MCF 10A (cell line): ENCODE results near the gene HNF4A. TPM values are rescaled to one million over a fixed set of nuclear protein-coding genes. Genes with fewer than 3 reads are reported as not detected.

ENCODE experiments used
- BruUV-seq: library from RNA; stranded (reverse); fragments of 400-500 nt; replicated peaks from 2 replicates; lab custom pipeline; 2021; lab: Mats Ljungman, UMichigan
- CTCF ChIA-PET: fragments of 300-600 bp; sonication (Branson Sonifier 250); formaldehyde crosslinking; extraction: SDS; loops from one replicate; lab custom pipeline; 2021; ENCODE audit warnings: antibody characterized with exemption, inconsistent platforms; lab: Yijun Ruan, JAX
- POLR2A ChIA-PET: fragments of 300-600, 350-650 bp; sonication (Branson Sonifier 250); formaldehyde crosslinking; extraction: SDS; loops from one replicate; lab custom pipeline; 2020; ENCODE audit warnings: antibody characterized with exemption, inconsistent platforms; lab: Yijun Ruan, JAX
- DNase-seq: peaks from one replicate; pipeline ENCODE4 v3.0.0-alpha.2; 2018; ENCODE audit not compliant: unreplicated experiment
- H3K27ac Mint-ChIP-seq: one replicate; pipeline ENCODE4 v1.8.0; 2022; ENCODE audit warnings: mild to moderate bottlenecking, low read depth, mixed read lengths; ENCODE audit not compliant: unreplicated experiment
- H3K27me3 Mint-ChIP-seq: one replicate; pipeline ENCODE4 v1.8.0; 2022; ENCODE audit warnings: mixed read lengths; ENCODE audit not compliant: insufficient read depth, unreplicated experiment
- H3K36me3 Mint-ChIP-seq: one replicate; pipeline ENCODE4 v1.8.0; 2022; ENCODE audit warnings: mild to moderate bottlenecking, moderate library complexity, mixed read lengths; ENCODE audit not compliant: insufficient read depth, unreplicated experiment
- H3K4me1 Mint-ChIP-seq: one replicate; pipeline ENCODE4 v1.8.0; 2022; ENCODE audit warnings: mixed read lengths; ENCODE audit not compliant: insufficient read depth, unreplicated experiment
- H3K4me3 Mint-ChIP-seq: one replicate; pipeline ENCODE4 v1.8.0; 2022; ENCODE audit warnings: mild to moderate bottlenecking, moderate library complexity, mixed read lengths; ENCODE audit not compliant: unreplicated experiment
- H3K9me3 Mint-ChIP-seq: one replicate; pipeline ENCODE4 v1.8.0; 2022; ENCODE audit warnings: mixed read lengths; ENCODE audit not compliant: unreplicated experiment
- intact Hi-C: fragments of 100-400 bp; cut with micrococcal nuclease; formaldehyde crosslinking; loops from 2 replicates; pipeline ENCODE4 v1.14.1; 2022
- total RNA-seq: library from RNA; stranded (reverse); gene quantifications from 2 replicates; pipeline ENCODE4 v1.2.3, GENCODE V29; 2022
- TF ChIP-seq, protein P1 (sequence below): fragments of 200-600 bp; IDR thresholded peaks from one replicate; pipeline ENCODE4 v1.8.0; 2022; ENCODE audit warnings: antibody characterized with exemption, mild to moderate bottlenecking; ENCODE audit not compliant: unreplicated experiment

The HNF4A gene
- total RNA-seq, 1 experiment from 2014 or later = not detected

DNA sequence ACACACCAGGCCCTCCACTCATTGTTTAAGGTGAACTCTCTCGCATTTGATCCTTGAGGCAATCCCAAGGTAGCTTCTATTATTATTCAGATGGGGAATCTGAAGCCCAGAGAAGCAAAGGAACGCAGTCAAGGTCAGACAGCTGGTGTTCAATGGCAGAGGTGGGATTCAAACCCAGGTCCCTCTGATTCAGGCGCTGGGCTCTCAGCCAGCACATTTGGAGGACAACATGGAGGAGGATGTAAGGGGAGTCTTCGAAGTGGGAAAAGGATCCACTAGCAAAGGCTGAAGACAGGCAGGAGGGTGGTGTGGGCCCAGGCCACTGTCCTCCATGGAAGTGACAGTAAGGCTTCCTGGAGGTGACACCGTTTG, 106.3 kb downstream of the HNF4A start:
- POLR2A ChIA-PET = interaction anchor here (0.5 to 2.4 kb wide), 11 partner anchors 9 to 250 kb away, joined by 3 to 12 read pairs (median 5); partner anchors contain the start of gene TTPAL
- intact Hi-C loops = loop anchor here (1.0 kb wide), 2 partner anchors 73 to 246 kb away; no protein-coding TSS in a partner anchor
- Mint-ChIP-seq H3K4me3 (no peak overlapping the region), H3K36me3 (no peaks in the 10 kb centered on the region), H3K9me3 (no peaks in the 10 kb centered on the region), H3K4me1 (peaks cover 24% of the 10 kb centered on the region), H3K27me3 (no peaks in the 10 kb centered on the region), H3K27ac (no peak overlapping the region)
- TF ChIP-seq, protein P1, sequence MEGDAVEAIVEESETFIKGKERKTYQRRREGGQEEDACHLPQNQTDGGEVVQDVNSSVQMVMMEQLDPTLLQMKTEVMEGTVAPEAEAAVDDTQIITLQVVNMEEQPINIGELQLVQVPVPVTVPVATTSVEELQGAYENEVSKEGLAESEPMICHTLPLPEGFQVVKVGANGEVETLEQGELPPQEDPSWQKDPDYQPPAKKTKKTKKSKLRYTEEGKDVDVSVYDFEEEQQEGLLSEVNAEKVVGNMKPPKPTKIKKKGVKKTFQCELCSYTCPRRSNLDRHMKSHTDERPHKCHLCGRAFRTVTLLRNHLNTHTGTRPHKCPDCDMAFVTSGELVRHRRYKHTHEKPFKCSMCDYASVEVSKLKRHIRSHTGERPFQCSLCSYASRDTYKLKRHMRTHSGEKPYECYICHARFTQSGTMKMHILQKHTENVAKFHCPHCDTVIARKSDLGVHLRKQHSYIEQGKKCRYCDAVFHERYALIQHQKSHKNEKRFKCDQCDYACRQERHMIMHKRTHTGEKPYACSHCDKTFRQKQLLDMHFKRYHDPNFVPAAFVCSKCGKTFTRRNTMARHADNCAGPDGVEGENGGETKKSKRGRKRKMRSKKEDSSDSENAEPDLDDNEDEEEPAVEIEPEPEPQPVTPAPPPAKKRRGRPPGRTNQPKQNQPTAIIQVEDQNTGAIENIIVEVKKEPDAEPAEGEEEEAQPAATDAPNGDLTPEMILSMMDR = no peak
- DNase-seq = no peak
- no TSS peak for BruUV-seq
- CTCF ChIA-PET = interaction anchor here (0.6 to 16.6 kb wide), 40 partner anchors 8 to 344 kb away, joined by 3 to 347 read pairs (median 5); partner anchors contain the start of genes FITM2 and TTPAL

DNA sequence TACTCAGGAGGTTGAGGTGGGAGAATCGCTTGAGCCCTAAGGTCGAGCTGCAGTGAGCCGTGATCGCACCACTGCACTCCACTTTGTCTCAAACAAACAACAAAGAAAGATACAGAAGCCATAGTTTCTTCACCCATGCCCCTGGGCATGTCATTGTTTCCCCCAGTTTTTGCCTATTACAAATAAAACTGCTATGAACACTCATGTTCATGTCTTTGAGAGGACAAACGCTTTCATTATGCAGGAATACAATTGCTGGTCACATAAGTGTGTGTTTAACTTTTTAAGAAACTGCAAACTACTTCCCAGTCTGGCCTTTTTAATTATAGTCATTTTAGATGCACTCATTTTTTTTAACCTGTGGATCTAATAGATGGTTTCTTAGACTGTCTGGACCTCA, 108.0 kb downstream of the HNF4A start:
- intact Hi-C loops = no loop called here

DNA sequence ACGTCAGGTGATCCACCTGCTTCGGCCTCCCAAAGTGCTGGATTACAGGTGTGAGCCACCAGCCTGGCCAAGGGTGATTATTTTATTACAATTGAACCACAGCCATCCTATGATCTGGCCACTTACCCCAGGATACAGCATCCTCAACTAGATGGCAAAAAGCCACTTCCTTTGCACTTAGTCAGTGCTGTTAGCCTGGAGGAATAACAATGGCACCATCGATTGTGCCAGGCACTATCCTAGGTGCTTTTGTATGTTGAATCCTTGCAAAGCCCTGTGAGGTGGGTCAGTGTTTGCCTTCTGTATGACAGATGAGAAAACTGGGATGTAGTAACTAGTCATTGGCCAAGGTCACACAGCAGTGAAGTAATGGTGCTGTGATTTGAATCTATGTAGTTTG, 109.0 kb downstream of the HNF4A start:
- intact Hi-C loops = no loop called here
- no TSS peak for BruUV-seq
- no peaks in the 10 kb centered on the region for H3K27me3 Mint-ChIP-seq
- H3K36me3 Mint-ChIP-seq = no peaks in the 10 kb centered on the region
- H3K9me3 Mint-ChIP-seq = no peaks in the 10 kb centered on the region
- ChIA-PET POLR2A (interaction anchor here (0.7 to 2.1 kb wide), 12 partner anchors 11 to 255 kb away, joined by 3 to 10 read pairs (median 4); partner anchors contain the start of genes OSER1 and TTPAL), CTCF (interaction anchor here (0.6 to 16.6 kb wide), 6 partner anchors 11 to 248 kb away, joined by 3 to 347 read pairs (median 7); no protein-coding TSS in a partner anchor)
- peaks cover 33% of the 10 kb centered on the region for H3K4me1 Mint-ChIP-seq
- DNase-seq = peak; percentile 36
- TF ChIP-seq, protein P1 = no peak
- H3K4me3 Mint-ChIP-seq = no peak overlapping the region
- H3K27ac Mint-ChIP-seq = peak overlapping the region; percentile 58

More for the DNA sequence above, 108.0 kb downstream of the HNF4A start:
- Mint-ChIP-seq H3K4me3 (no peak overlapping the region), H3K27me3 (no peaks in the 10 kb centered on the region), H3K36me3 (no peaks in the 10 kb centered on the region), H3K27ac (peak overlapping the region; percentile 19), H3K9me3 (no peaks in the 10 kb centered on the region), H3K4me1 (peaks cover 33% of the 10 kb centered on the region)
- ChIA-PET CTCF (interaction anchor here (1.3 to 16.6 kb wide), 6 partner anchors 69 to 352 kb away, joined by 3 to 347 read pairs (median 16); no protein-coding TSS in a partner anchor), POLR2A (interaction anchor here (1.3 to 2.4 kb wide), 2 partner anchors 19 to 75 kb away, joined by 4 to 11 read pairs; no protein-coding TSS in a partner anchor)
- no TSS peak for BruUV-seq
- TF ChIP-seq, protein P1 = no peak
- DNase-seq = no peak

DNA sequence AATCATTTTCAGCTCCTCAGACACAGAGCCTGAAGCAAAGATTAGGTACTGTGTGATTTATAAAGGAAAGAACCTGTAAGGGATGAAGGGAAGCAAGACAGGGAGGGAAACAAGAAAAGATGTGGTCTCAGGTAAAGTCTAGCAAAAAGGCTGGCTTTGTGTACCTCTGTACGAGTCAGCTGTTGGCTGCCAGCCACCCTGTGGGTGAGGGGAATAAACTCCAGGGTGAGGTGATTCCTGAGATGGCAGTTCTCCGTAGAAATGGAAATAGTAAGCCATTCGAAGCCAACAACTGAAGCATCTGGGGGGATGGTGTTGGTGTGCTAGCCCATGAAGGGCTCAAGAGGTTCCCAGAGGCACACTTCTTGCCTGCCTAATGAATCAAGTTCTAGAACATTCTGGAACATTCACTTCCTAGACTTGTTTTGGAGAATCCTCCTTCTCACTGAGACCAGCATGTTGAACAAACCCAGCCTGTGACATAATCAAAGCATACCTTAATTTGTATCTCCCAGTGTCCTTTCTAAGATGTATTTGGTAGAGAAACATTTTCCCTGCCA, 109.6 kb downstream of the HNF4A start:
- H3K4me1 Mint-ChIP-seq = peaks cover 34% of the 10 kb centered on the region
- no peaks in the 10 kb centered on the region for H3K36me3 Mint-ChIP-seq
- peak; percentile 70 for DNase-seq
- H3K27me3 Mint-ChIP-seq = no peaks in the 10 kb centered on the region
- intact Hi-C loops = no loop called here
- BruUV-seq = no TSS peak
- H3K4me3 Mint-ChIP-seq = no peak overlapping the region
- peak overlapping the region; percentile 58 for H3K27ac Mint-ChIP-seq
- ChIA-PET POLR2A (interaction anchor here (0.6 to 2.1 kb wide), 12 partner anchors 11 to 255 kb away, joined by 3 to 10 read pairs (median 4); partner anchors contain the start of genes OSER1 and TTPAL), CTCF (interaction anchor here (0.5 to 16.6 kb wide), 9 partner anchors 10 to 1278 kb away, joined by 3 to 347 read pairs (median 4); no protein-coding TSS in a partner anchor)
- H3K9me3 Mint-ChIP-seq = no peaks in the 10 kb centered on the region
- TF ChIP-seq, protein P1 = no peak
